Measurements from ENCODE around the gene SENP2. TPM values are rescaled to one million over a fixed set of nuclear protein-coding genes. Genes with fewer than 3 reads are reported as not detected.
A peak's percentile ranks its signal among the peaks of the same experiment; 100 is the strongest.

SENP2 gene
- polyA plus RNA-seq, 1 of the 3 experiments (the other 2 are of a cell fraction), result 7.1 TPM

DNA sequence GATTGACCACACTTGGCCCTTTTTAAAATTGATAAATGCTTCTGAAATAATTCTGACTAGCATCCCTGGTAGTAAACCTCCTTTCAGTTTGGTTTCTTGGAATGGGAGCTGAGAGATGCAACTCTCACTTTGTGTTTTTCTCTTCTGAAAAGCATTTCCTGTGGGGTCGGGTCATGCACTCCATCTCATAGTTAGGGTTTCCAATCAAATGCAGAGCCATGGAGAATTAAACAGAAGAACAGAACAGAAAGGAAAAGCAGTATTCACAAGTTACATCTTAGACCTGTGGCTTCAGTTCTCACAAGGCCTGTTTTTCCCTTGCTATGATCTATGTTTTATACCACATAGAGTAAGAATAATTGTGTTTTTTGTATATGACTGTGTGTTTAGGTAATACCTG lies 39.7 kb downstream of the SENP2 start:
- H3K4me2 ChIP-seq, result no peak overlapping the region
- ChIA-PET CTCF (no interaction called here), POLR2A (no interaction called here)
- H3K4me3 ChIP-seq (ENCODE audit: low read depth in 2 of 2, low read length in 1 of 2), result no peak overlapping the region
- H3K79me2 ChIP-seq (ENCODE audit: insufficient read depth), result no peaks in the 10 kb centered on the region
- peaks cover 33 to 35% of the 10 kb centered on the region in 2 experiments for H3K36me3 ChIP-seq (replicated peaks in 1 of 2; ENCODE audit: control insufficient read depth in 1 of 2, insufficient read depth in 2 of 2, low read length in 1 of 2)
- peaks cover 0 to 11% of the 10 kb centered on the region in 2 experiments; a peak in 1 of 4 replicates for H3K4me1 ChIP-seq (ENCODE audit: control insufficient read depth in 1 of 2, insufficient read depth in 2 of 2, low read depth in 1 of 2, low read length in 1 of 2)
- TF ChIP-seq RXRA (IDR thresholded peaks at IDR 0.05; ENCODE audit: borderline replicate concordance, low read depth) (no peak), MEF2A (IDR thresholded peaks at IDR 0.05; ENCODE audit: borderline replicate concordance, low read depth) (no peak)
- no peaks in the 10 kb centered on the region for H3K9me3 ChIP-seq
- H4K20me1 ChIP-seq (ENCODE audit: insufficient read depth), result no peaks in the 10 kb centered on the region
- no peak overlapping the region for H3K9ac ChIP-seq
- 82% methylated on average over 1 of the region's 1 CpG for WGBS (ENCODE audit: low lambda C conversion rate)
- no peak overlapping the region for H2AFZ ChIP-seq (ENCODE audit: low read depth)
- H3K27ac ChIP-seq (ENCODE audit: low read depth in 2 of 2, low read length in 1 of 2), result no peak overlapping the region
- DNase-seq, result no peak
- H3K27me3 ChIP-seq (ENCODE audit: insufficient read depth), result no peaks in the 10 kb centered on the region
- no peaks in the 10 kb centered on the region for H3K9me2 ChIP-seq
- peaks cover 22% of the 10 kb centered on the region for H3F3A ChIP-seq (replicated peaks; ENCODE audit: insufficient read depth)

- H3K4me2 ChIP-seq, result no peak overlapping the region
- CTCF ChIA-PET, result interaction anchor here (1.1 to 1.5 kb wide), 2 partner anchors 31 to 139 kb away, joined by 3 to 5 read pairs; no protein-coding TSS in a partner anchor
- 93% methylated on average over 4 of the region's 4 CpGs for WGBS (ENCODE audit: low lambda C conversion rate)
These were observed 43.6 kb downstream of the SENP2 start for GRCh38 chr3:185629554-185630181.

DNA sequence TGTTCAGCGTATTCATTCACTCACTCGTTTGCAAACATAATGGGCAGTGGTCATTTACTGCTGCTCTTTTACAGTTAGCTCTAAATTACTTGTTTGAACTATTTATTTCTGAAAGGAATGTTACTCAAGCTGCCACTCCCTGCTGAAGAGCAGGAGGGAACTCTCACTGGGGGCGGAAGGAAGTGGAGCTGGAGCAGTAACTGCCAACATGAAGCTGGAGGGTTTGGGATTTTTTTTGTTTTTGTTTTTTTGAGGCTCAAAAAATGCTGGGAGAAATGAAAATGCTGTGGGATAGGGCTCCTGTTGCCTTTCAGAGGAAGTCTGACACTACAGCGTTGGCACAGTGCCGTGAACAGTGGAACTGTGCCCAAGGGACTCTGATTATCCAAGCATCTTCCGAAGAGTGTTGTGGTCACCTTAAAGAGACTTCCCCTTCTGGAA lies 44.1 kb downstream of the SENP2 start:
- H3K9me3 ChIP-seq, result no peaks in the 10 kb centered on the region
- peaks cover 46% of the 10 kb centered on the region for H3F3A ChIP-seq (replicated peaks; ENCODE audit: insufficient read depth)
- H3K4me3 ChIP-seq (ENCODE audit: low read depth in 2 of 2, low read length in 1 of 2), result no peak overlapping the region
- no peak overlapping the region for H3K9ac ChIP-seq
- peaks cover 0 to 14% of the 10 kb centered on the region in 2 experiments; a peak in 2 of 4 replicates for H3K4me1 ChIP-seq (ENCODE audit: control insufficient read depth in 1 of 2, insufficient read depth in 2 of 2, low read depth in 1 of 2, low read length in 1 of 2)
- no peaks in the 10 kb centered on the region for H3K27me3 ChIP-seq (ENCODE audit: insufficient read depth)
- H3K27ac ChIP-seq (ENCODE audit: low read depth in 2 of 2, low read length in 1 of 2), result peak overlapping the region; percentile 4 to 47; a peak in 2 of 4 replicates
- H3K4me2 ChIP-seq, result no peak overlapping the region
- H4K20me1 ChIP-seq (ENCODE audit: insufficient read depth), result no peaks in the 10 kb centered on the region
- 87% methylated on average over 6 of the region's 6 CpGs for WGBS (ENCODE audit: low lambda C conversion rate)
- H3K79me2 ChIP-seq (ENCODE audit: insufficient read depth), result no peaks in the 10 kb centered on the region
- H3K36me3 ChIP-seq (replicated peaks in 1 of 2; ENCODE audit: control insufficient read depth in 1 of 2, insufficient read depth in 2 of 2, low read length in 1 of 2), result peaks cover 19 to 25% of the 10 kb centered on the region in 2 experiments
- POLR2A ChIA-PET, result no interaction called here
- DNase-seq, result no peak
- H2AFZ ChIP-seq (ENCODE audit: low read depth), result no peak overlapping the region
- CTCF ChIA-PET, result interaction anchor here (1.1 to 1.5 kb wide), 2 partner anchors 31 to 138 kb away, joined by 3 to 5 read pairs; no protein-coding TSS in a partner anchor
- H3K9me2 ChIP-seq, result no peaks in the 10 kb centered on the region
- TF ChIP-seq USF1 (IDR thresholded peaks at IDR 0.05; ENCODE audit: borderline replicate concordance, low read depth) (no peak), JUND (IDR thresholded peaks at IDR 0.05) (no peak), FOSL2 (IDR thresholded peaks at IDR 0.05; ENCODE audit: borderline replicate concordance, low read depth) (no peak), MEF2A (IDR thresholded peaks at IDR 0.05; ENCODE audit: borderline replicate concordance, low read depth) (no peak), SMC3 (IDR thresholded peaks at IDR 0.05; ENCODE audit: low read depth, low read length) (no peak), USF2 (IDR thresholded peaks at IDR 0.05; ENCODE audit: borderline replicate concordance, low read depth, low read length) (no peak), CHD2 (IDR thresholded peaks at IDR 0.05; ENCODE audit: low read length, partially characterized antibody) (no peak), FOXJ3 (CRISPR knock-in tag; IDR thresholded peaks at IDR 0.05) (no peak), RAD21 (IDR thresholded peaks at IDR 0.05; ENCODE audit: low read length) (no peak)
- TF ChIP-seq, protein P1, sequence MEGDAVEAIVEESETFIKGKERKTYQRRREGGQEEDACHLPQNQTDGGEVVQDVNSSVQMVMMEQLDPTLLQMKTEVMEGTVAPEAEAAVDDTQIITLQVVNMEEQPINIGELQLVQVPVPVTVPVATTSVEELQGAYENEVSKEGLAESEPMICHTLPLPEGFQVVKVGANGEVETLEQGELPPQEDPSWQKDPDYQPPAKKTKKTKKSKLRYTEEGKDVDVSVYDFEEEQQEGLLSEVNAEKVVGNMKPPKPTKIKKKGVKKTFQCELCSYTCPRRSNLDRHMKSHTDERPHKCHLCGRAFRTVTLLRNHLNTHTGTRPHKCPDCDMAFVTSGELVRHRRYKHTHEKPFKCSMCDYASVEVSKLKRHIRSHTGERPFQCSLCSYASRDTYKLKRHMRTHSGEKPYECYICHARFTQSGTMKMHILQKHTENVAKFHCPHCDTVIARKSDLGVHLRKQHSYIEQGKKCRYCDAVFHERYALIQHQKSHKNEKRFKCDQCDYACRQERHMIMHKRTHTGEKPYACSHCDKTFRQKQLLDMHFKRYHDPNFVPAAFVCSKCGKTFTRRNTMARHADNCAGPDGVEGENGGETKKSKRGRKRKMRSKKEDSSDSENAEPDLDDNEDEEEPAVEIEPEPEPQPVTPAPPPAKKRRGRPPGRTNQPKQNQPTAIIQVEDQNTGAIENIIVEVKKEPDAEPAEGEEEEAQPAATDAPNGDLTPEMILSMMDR (IDR thresholded peaks at IDR 0.05), result no peak

More at GRCh38 chr3:185629554-185630181, 43.6 kb downstream of the SENP2 start:
- Histone ChIP-seq H3K27ac (ENCODE audit: low read depth in 2 of 2, low read length in 1 of 2) (peak overlapping the region; percentile 4 to 47; a peak in 1 of 4 replicates), H3K36me3 (replicated peaks in 1 of 2; ENCODE audit: control insufficient read depth in 1 of 2, insufficient read depth in 2 of 2, low read length in 1 of 2) (peaks cover 19 to 25% of the 10 kb centered on the region in 2 experiments), H3K9me3 (no peaks in the 10 kb centered on the region), H3K9me2 (no peaks in the 10 kb centered on the region), H3K9ac (no peak overlapping the region), H4K20me1 (ENCODE audit: insufficient read depth) (no peaks in the 10 kb centered on the region), H2AFZ (ENCODE audit: low read depth) (no peak overlapping the region), H3K4me1 (ENCODE audit: control insufficient read depth in 1 of 2, insufficient read depth in 2 of 2, low read depth in 1 of 2, low read length in 1 of 2) (peaks cover 0 to 11% of the 10 kb centered on the region in 2 experiments; a peak in 2 of 4 replicates), H3K4me3 (ENCODE audit: low read depth in 2 of 2, low read length in 1 of 2) (no peak overlapping the region), H3K27me3 (ENCODE audit: insufficient read depth) (no peaks in the 10 kb centered on the region), H3F3A (replicated peaks; ENCODE audit: insufficient read depth) (peaks cover 40% of the 10 kb centered on the region), H3K79me2 (ENCODE audit: insufficient read depth) (no peaks in the 10 kb centered on the region)
- POLR2A ChIA-PET, result no interaction called here
- TF ChIP-seq RXRA (IDR thresholded peaks at IDR 0.05; ENCODE audit: borderline replicate concordance, low read depth) (no peak), PBX3 (IDR thresholded peaks at IDR 0.05) (no peak), ELF1 (IDR thresholded peaks at IDR 0.05) (no peak), EZH2phosphoT487 (IDR thresholded peaks at IDR 0.05; ENCODE audit: borderline replicate concordance, low read depth) (no peak), NRF1 (IDR thresholded peaks at IDR 0.05; ENCODE audit: low read depth, low read length) (no peak), MXI1 (IDR thresholded peaks at IDR 0.05; ENCODE audit: low read depth, low read length) (no peak)
- no peak for DNase-seq

All from SK-N-SH (cell line).